ENCODE results near the gene RASSF1. TPM values are rescaled to one million over a fixed set of nuclear protein-coding genes. Genes with fewer than 3 reads are reported as not detected.

RASSF1 gene
- total RNA-seq, 2 experiments from 2014 or later, result 75.8 to 76.5 TPM

GRCh38 chr3:50297384-50297775 lies 43.3 kb downstream of the RASSF1 start:
- Mint-ChIP-seq H3K4me1 (ENCODE audit: low read depth) (peaks cover 23% of the 10 kb centered on the region), H3K27ac (no peak overlapping the region), H3K4me3 (peak overlapping the region; percentile 99), H3K36me3 (ENCODE audit: low read depth) (peaks cover 1% of the 10 kb centered on the region), H3K27me3 (no peaks in the 10 kb centered on the region), H3K9me3 (no peaks in the 10 kb centered on the region)
- DNase-seq (no peak), ATAC-seq (no peak)
- intact Hi-C loops (cut with micrococcal nuclease), result no loop called here
- ChIA-PET POLR2A (interaction anchor here (1.8 to 3.1 kb wide), 2 partner anchors 9 to 40 kb away, joined by 7 to 14 read pairs; no protein-coding TSS in a partner anchor), CTCF (interaction anchor here (1.0 to 1.9 kb wide), 3 partner anchors 8 to 27 kb away, joined by 3 to 8 read pairs (median 4); no protein-coding TSS in a partner anchor)
- TF ChIP-seq, protein P1, sequence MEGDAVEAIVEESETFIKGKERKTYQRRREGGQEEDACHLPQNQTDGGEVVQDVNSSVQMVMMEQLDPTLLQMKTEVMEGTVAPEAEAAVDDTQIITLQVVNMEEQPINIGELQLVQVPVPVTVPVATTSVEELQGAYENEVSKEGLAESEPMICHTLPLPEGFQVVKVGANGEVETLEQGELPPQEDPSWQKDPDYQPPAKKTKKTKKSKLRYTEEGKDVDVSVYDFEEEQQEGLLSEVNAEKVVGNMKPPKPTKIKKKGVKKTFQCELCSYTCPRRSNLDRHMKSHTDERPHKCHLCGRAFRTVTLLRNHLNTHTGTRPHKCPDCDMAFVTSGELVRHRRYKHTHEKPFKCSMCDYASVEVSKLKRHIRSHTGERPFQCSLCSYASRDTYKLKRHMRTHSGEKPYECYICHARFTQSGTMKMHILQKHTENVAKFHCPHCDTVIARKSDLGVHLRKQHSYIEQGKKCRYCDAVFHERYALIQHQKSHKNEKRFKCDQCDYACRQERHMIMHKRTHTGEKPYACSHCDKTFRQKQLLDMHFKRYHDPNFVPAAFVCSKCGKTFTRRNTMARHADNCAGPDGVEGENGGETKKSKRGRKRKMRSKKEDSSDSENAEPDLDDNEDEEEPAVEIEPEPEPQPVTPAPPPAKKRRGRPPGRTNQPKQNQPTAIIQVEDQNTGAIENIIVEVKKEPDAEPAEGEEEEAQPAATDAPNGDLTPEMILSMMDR (IDR thresholded peaks at IDR 0.05), result no peak

DNA sequence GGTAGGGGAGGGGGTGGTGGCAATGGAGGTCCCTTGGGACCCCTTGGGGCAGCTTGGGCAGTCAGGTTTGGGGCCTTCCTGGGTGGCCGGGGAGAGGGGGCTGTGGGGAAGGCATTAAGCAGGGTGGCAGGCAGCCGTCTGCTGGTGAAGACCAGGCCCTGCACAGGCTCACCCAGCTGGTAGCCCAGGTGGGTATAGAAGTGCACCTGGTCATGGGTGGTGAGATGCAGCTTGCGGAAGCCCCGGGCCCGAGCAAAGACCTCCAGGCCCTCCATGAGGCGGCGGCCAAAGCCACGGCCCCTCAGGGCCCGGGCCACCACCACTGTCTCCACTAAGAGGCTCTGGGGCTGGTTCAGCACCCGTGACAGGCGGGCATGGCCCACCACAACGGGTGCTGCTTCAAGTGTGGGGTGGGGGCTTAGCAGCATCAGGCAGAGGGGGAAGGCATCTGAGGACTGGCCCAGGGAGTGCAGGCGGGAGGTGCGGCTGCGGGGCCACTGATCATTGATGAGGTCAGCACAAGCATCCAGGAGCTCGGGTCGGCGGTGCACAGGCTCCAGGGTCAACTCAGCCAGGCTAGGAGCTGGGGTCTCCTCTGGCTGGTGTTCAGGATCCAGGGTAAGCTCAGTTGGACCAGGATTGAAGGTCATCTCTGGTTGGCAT lies 43.8 kb downstream of the RASSF1 start:
- H3K9me3 Mint-ChIP-seq, result no peaks in the 10 kb centered on the region
- DNase-seq (no peak), ATAC-seq (no peak)
- H3K36me3 Mint-ChIP-seq (ENCODE audit: low read depth), result peaks cover 1% of the 10 kb centered on the region
- POLR2A ChIA-PET, result interaction anchor here (0.9 to 3.1 kb wide), 2 partner anchors 9 to 40 kb away, joined by 3 to 14 read pairs; no protein-coding TSS in a partner anchor
- intact Hi-C loops (cut with micrococcal nuclease), result no loop called here
- TF ChIP-seq, protein P1 (IDR thresholded peaks at IDR 0.05), result no peak
- H3K4me3 Mint-ChIP-seq, result no peak overlapping the region
- H3K4me1 Mint-ChIP-seq (ENCODE audit: low read depth), result peaks cover 23% of the 10 kb centered on the region
- no peak overlapping the region for H3K27ac Mint-ChIP-seq
- CTCF ChIA-PET, result interaction anchor here (1.0 to 1.1 kb wide), 3 partner anchors 25 to 50 kb away, joined by 3 to 4 read pairs (median 3); no protein-coding TSS in a partner anchor
- no peaks in the 10 kb centered on the region for H3K27me3 Mint-ChIP-seq

- no peak overlapping the region for H3K4me3 Mint-ChIP-seq
- peaks cover 6% of the 10 kb centered on the region for H3K36me3 Mint-ChIP-seq (ENCODE audit: low read depth)
- H3K4me1 Mint-ChIP-seq (ENCODE audit: low read depth), result peaks cover 23% of the 10 kb centered on the region
- H3K27ac Mint-ChIP-seq, result no peak overlapping the region
- intact Hi-C loops (cut with micrococcal nuclease), result no loop called here
- POLR2A ChIA-PET, result interaction anchor here (1.6 kb wide), 1 partner anchor 11 kb away, joined by 7 read pairs; no protein-coding TSS in a partner anchor
- ATAC-seq, result no peak
- H3K27me3 Mint-ChIP-seq, result no peaks in the 10 kb centered on the region
- no peak for DNase-seq
- TF ChIP-seq, protein P1 (IDR thresholded peaks at IDR 0.05), result no peak
- no peaks in the 10 kb centered on the region for H3K9me3 Mint-ChIP-seq
- CTCF ChIA-PET, result interaction anchor here (1.1 to 1.2 kb wide), 2 partner anchors 28 to 49 kb away, joined by 3 read pairs; no protein-coding TSS in a partner anchor
These were observed 44.8 kb downstream of the RASSF1 start for GRCh38 chr3:50295553-50296431.

- H3K27ac Mint-ChIP-seq, result no peak overlapping the region
- no peaks in the 10 kb centered on the region for H3K9me3 Mint-ChIP-seq
These were observed 45.9 kb downstream of the RASSF1 start for GRCh38 chr3:50294492-50295403.

More at GRCh38 chr3:50294492-50295403, 45.9 kb downstream of the RASSF1 start:
- H3K4me1 Mint-ChIP-seq (ENCODE audit: low read depth), result peaks cover 19% of the 10 kb centered on the region
- no peak for ATAC-seq
- no peaks in the 10 kb centered on the region for H3K27me3 Mint-ChIP-seq
- intact Hi-C loops (cut with micrococcal nuclease), result no loop called here
- ChIA-PET CTCF (interaction anchor here (1.2 kb wide), 1 partner anchor 29 kb away, joined by 3 read pairs; no protein-coding TSS in a partner anchor), POLR2A (interaction anchor here (1.1 to 3.7 kb wide), 3 partner anchors 10 to 43 kb away, joined by 3 to 20 read pairs (median 7); partner anchors contain the start of gene TUSC2)
- DNase-seq, result no peak
- peaks cover 15% of the 10 kb centered on the region for H3K36me3 Mint-ChIP-seq (ENCODE audit: low read depth)
- TF ChIP-seq, protein P1 (IDR thresholded peaks at IDR 0.05), result no peak
- no peak overlapping the region for H3K4me3 Mint-ChIP-seq

Measured in activated CD8-positive, alpha-beta T cell treated with anti-CD3 and anti-CD28 coated beads for 36 hours (primary cell).